H9 (cell line): ENCODE measurements around the gene TESK2. TPM values are rescaled to one million over a fixed set of nuclear protein-coding genes. Genes with fewer than 3 reads are reported as not detected.

ENCODE experiments used
- DNase-seq: peaks from one replicate; pipeline ENCODE4 v3.0.0-alpha.2; 2017
- H2AFZ ChIP-seq: one replicate; pipeline ENCODE4 v1.6.1; 2013; ENCODE audit warnings: mild to moderate bottlenecking, low read length, control low read depth, moderate library complexity
- H2AK5ac ChIP-seq: 2 replicates; pipeline ENCODE4 v1.6.1; 2013; ENCODE audit warnings: low read length, control low read depth, mixed read lengths; ENCODE audit not compliant: insufficient read length
- H2BK120ac ChIP-seq: one replicate; pipeline ENCODE4 v1.6.1; 2013; ENCODE audit warnings: low read depth, mild to moderate bottlenecking, low read length, control low read depth, inconsistent platforms; ENCODE audit not compliant: poor library complexity, severe bottlenecking
- H2BK12ac ChIP-seq: 2 replicates; pipeline ENCODE4 v1.6.1; 2013; ENCODE audit warnings: low read length, control low read depth, mixed read lengths, low read depth; ENCODE audit not compliant: insufficient read length
- H2BK15ac ChIP-seq: 2 replicates; pipeline ENCODE4 v1.6.1; 2013; ENCODE audit warnings: low read depth, low read length, control low read depth
- H2BK20ac ChIP-seq: one replicate; pipeline ENCODE4 v1.6.1; 2013; ENCODE audit warnings: low read depth, mild to moderate bottlenecking, low read length, control low read depth, inconsistent platforms; ENCODE audit not compliant: poor library complexity, severe bottlenecking
- H2BK5ac ChIP-seq: 2 replicates; pipeline ENCODE4 v1.6.1; 2013; ENCODE audit warnings: low read length, control low read depth, mixed read lengths; ENCODE audit not compliant: insufficient read length
- H3K14ac ChIP-seq: 2 replicates; pipeline ENCODE4 v1.6.1; 2013; ENCODE audit warnings: low read length, control low read depth; ENCODE audit not compliant: insufficient read depth
- H3K18ac ChIP-seq: 2 replicates; pipeline ENCODE4 v1.6.1; 2013; ENCODE audit warnings: low read depth, mild to moderate bottlenecking, mixed read lengths, low read length, control low read depth; ENCODE audit not compliant: insufficient read length
- H3K23ac ChIP-seq: 2 replicates; pipeline ENCODE4 v1.6.1; 2013; ENCODE audit warnings: low read length, control low read depth, mixed read lengths, low read depth; ENCODE audit not compliant: insufficient read length
- H3K23me2 ChIP-seq: 2 replicates; pipeline ENCODE4 v1.6.1; 2013; ENCODE audit warnings: low read depth, mild to moderate bottlenecking, mixed read lengths, low read length, control low read depth; ENCODE audit not compliant: insufficient read length, poor library complexity, severe bottlenecking
- H3K27ac ChIP-seq: 2 replicates; pipeline ENCODE4 v1.5.1; 2013; ENCODE audit warnings: low read length, control low read depth, mixed read lengths, low read depth; ENCODE audit not compliant: insufficient read length
- H3K27me3 ChIP-seq: 2 replicates; pipeline ENCODE4 v1.6.1; 2013; ENCODE audit warnings: low read length, control low read depth, inconsistent platforms; ENCODE audit not compliant: insufficient read depth
- H3K4ac ChIP-seq: 2 replicates; pipeline ENCODE4 v1.6.1; 2013; ENCODE audit warnings: low read depth, mild to moderate bottlenecking, control low read depth, inconsistent platforms, low read length, moderate library complexity
- H3K4me1 ChIP-seq: 2 replicates; pipeline ENCODE4 v1.6.1; 2013; ENCODE audit warnings: low read length, control low read depth, inconsistent platforms; ENCODE audit not compliant: insufficient read depth
- H3K4me2 ChIP-seq: 2 replicates; pipeline ENCODE4 v1.6.1; 2013; ENCODE audit warnings: low read length, control low read depth, mixed read lengths; ENCODE audit not compliant: insufficient read length, insufficient read depth
- H3K56ac ChIP-seq: 2 replicates; pipeline ENCODE4 v1.6.1; 2013; ENCODE audit warnings: low read depth, mild to moderate bottlenecking, mixed read lengths, low read length, control low read depth; ENCODE audit not compliant: insufficient read length
- H3K79me1 ChIP-seq: 2 replicates; pipeline ENCODE4 v1.6.1; 2013; ENCODE audit warnings: low read depth, mild to moderate bottlenecking, moderate library complexity, low read length, control low read depth, inconsistent platforms; ENCODE audit not compliant: insufficient read depth, poor library complexity, severe bottlenecking
- H3K79me2 ChIP-seq: 2 replicates; pipeline ENCODE4 v1.6.1; 2013; ENCODE audit warnings: low read length, control low read depth, inconsistent platforms; ENCODE audit not compliant: insufficient read depth
- H3K9ac ChIP-seq: 2 replicates; pipeline ENCODE4 v1.6.1; 2013; ENCODE audit warnings: low read length, control low read depth, mixed read lengths; ENCODE audit not compliant: insufficient read length; ENCODE audit errors: extremely low read depth
- H3K9me3 ChIP-seq: one replicate; pipeline ENCODE4 v1.6.1; 2013; ENCODE audit warnings: low read depth, low read length, inconsistent platforms; ENCODE audit not compliant: control insufficient read depth
- H3T11ph ChIP-seq: one replicate; pipeline ENCODE4 v1.6.1; 2013; ENCODE audit warnings: mild to moderate bottlenecking, low read length, control low read depth, inconsistent platforms
- H4K20me1 ChIP-seq: one replicate; pipeline ENCODE4 v1.6.1; 2013; ENCODE audit not compliant: control insufficient read depth, insufficient read length, insufficient read depth
- H4K5ac ChIP-seq: 2 replicates; pipeline ENCODE4 v1.6.1; 2013; ENCODE audit warnings: low read depth, mild to moderate bottlenecking, mixed read lengths, low read length, control low read depth; ENCODE audit not compliant: insufficient read length
- H4K8ac ChIP-seq: replicated peaks from 2 replicates; pipeline ENCODE4 v1.6.1; 2013; ENCODE audit warnings: low read length, control low read depth, mixed read lengths, low read depth; ENCODE audit not compliant: insufficient read length
- H4K91ac ChIP-seq: 2 replicates; pipeline ENCODE4 v1.6.1; 2013; ENCODE audit warnings: low read depth, mild to moderate bottlenecking, moderate library complexity, mixed read lengths, low read length, control low read depth; ENCODE audit not compliant: insufficient read length
- H3K27ac Mint-ChIP-seq, 3 experiments: 2 replicates in 2 of 3; 3 replicates in 1 of 3; pipeline ENCODE4 v1.8.0; 2020 to 2021; ENCODE audit warnings: mixed read lengths in 3 of 3, mild to moderate bottlenecking in 1 of 3, moderate library complexity in 1 of 3
- H3K27me3 Mint-ChIP-seq: 2 replicates; pipeline ENCODE4 v1.8.0; 2021; ENCODE audit warnings: low read depth, mild to moderate bottlenecking, moderate library complexity, mixed read lengths
- H3K36me3 Mint-ChIP-seq, 3 experiments: 2 replicates in 2 of 3; 3 replicates in 1 of 3; pipeline ENCODE4 v1.8.0; 2020 to 2021; ENCODE audit warnings: low read depth in 3 of 3, mixed read lengths in 3 of 3; ENCODE audit not compliant: insufficient read depth in 1 of 3
- H3K4me1 Mint-ChIP-seq, 2 experiments: 2 replicates each; pipeline ENCODE4 v1.8.0; 2020; ENCODE audit warnings: mixed read lengths in 2 of 2
- H3K4me3 Mint-ChIP-seq, 2 experiments: 2 replicates in 1 of 2; 3 replicates in 1 of 2; pipeline ENCODE4 v1.8.0; 2020 to 2021; ENCODE audit warnings: mild to moderate bottlenecking in 2 of 2, mixed read lengths in 2 of 2, moderate library complexity in 1 of 2
- H3K9me3 Mint-ChIP-seq, 2 experiments: 2 replicates in 1 of 2; 3 replicates in 1 of 2; pipeline ENCODE4 v1.8.0; 2020; ENCODE audit warnings: mild to moderate bottlenecking in 2 of 2, mixed read lengths in 2 of 2, moderate library complexity in 1 of 2
- WGBS: extraction: QIAGEN DNeasy Blood & Tissue Kit; methylation state at CpG from one replicate; pipeline ENCODE4 v1.1.7; 2013; ENCODE audit warnings: missing lambda C conversion rate, low lambda C conversion rate, mixed read lengths; ENCODE audit not compliant: insufficient read length; ENCODE audit errors: extremely low coverage; 5-methylcytosine and 5-hydroxymethylcytosine counted together
- total RNA-seq: library from RNA; stranded (reverse); gene quantifications from 2 replicates; pipeline ENCODE4 v1.2.1, GENCODE V29; 2021
- TF ChIP-seq, protein P1 (sequence below): fragments of 200-600 bp; sonication (generic); conservative IDR thresholded peaks from 3 replicates; pipeline ENCODE4 v1.8.0; 2021; ENCODE audit warnings: antibody characterized with exemption, mild to moderate bottlenecking

The TESK2 gene
- total RNA-seq, 1 experiment from 2014 or later: 7.2 TPM

DNA sequence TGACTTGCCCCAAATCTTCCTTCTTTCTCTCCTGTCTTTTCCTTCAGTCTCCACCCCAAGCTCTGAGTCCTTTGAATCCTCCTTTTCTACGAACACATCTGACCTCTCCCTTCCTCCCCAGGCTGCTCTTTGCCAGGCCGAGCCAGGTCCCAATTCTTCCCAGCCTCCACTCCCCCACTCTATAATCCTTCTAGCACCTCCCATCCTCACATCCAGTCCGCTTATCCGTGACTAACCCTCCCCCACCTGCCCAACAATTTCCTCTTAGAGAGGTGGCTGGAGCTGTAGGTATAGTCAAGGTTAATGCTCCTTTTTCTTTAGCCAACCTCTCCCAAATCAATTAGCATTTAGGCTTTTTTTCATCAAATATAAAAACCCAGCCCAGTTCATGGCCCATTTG lies 173.8 kb downstream of the TESK2 start:
- H3K14ac ChIP-seq: no peak overlapping the region
- no peak overlapping the region for H2BK15ac ChIP-seq
- peaks cover 0 to 3% (median 0%) of the 10 kb centered on the region in 3 experiments; a peak in 2 of 7 replicates for H3K36me3 Mint-ChIP-seq
- H3K4me2 ChIP-seq: no peak overlapping the region
- no CpG with 5 or more reads among the region's 4 CpGs for WGBS
- no peak overlapping the region for H3K9ac ChIP-seq
- no peak overlapping the region for H4K91ac ChIP-seq
- no peak overlapping the region for H3K23ac ChIP-seq
- no peaks in the 10 kb centered on the region for H3K79me2 ChIP-seq
- H3K4me1 Mint-ChIP-seq: peaks cover 14 to 16% of the 10 kb centered on the region in 2 experiments
- no peaks in the 10 kb centered on the region; the same call in 1 of the 2 replicates for H3K4me1 ChIP-seq
- no peak overlapping the region for H3K4ac ChIP-seq
- DNase-seq: no peak
- H4K8ac ChIP-seq: no peak overlapping the region
- H3K56ac ChIP-seq: no peak overlapping the region
- H2BK12ac ChIP-seq: no peak overlapping the region
- H2AFZ ChIP-seq: no peak overlapping the region
- no peak overlapping the region for H3K27ac Mint-ChIP-seq
- H4K20me1 ChIP-seq: no peaks in the 10 kb centered on the region
- H3K27ac ChIP-seq: no peak overlapping the region
- H4K5ac ChIP-seq: no peak overlapping the region
- H3K18ac ChIP-seq: no peak overlapping the region
- TF ChIP-seq, protein P1, sequence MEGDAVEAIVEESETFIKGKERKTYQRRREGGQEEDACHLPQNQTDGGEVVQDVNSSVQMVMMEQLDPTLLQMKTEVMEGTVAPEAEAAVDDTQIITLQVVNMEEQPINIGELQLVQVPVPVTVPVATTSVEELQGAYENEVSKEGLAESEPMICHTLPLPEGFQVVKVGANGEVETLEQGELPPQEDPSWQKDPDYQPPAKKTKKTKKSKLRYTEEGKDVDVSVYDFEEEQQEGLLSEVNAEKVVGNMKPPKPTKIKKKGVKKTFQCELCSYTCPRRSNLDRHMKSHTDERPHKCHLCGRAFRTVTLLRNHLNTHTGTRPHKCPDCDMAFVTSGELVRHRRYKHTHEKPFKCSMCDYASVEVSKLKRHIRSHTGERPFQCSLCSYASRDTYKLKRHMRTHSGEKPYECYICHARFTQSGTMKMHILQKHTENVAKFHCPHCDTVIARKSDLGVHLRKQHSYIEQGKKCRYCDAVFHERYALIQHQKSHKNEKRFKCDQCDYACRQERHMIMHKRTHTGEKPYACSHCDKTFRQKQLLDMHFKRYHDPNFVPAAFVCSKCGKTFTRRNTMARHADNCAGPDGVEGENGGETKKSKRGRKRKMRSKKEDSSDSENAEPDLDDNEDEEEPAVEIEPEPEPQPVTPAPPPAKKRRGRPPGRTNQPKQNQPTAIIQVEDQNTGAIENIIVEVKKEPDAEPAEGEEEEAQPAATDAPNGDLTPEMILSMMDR: no peak
- no peaks in the 10 kb centered on the region for H3K79me1 ChIP-seq
- H3K4me3 Mint-ChIP-seq: no peak overlapping the region
- no peaks in the 10 kb centered on the region for H3K27me3 Mint-ChIP-seq
- H3K9me3 Mint-ChIP-seq: peaks cover 0 to 5% of the 10 kb centered on the region in 2 experiments; a peak in 4 of 5 replicates
- no peaks in the 10 kb centered on the region for H3K27me3 ChIP-seq
- no peak overlapping the region for H2BK5ac ChIP-seq
- H3K9me3 ChIP-seq: no peaks in the 10 kb centered on the region
- H2AK5ac ChIP-seq: no peak overlapping the region
- no peak overlapping the region for H3T11ph ChIP-seq
- no peaks in the 10 kb centered on the region for H3K23me2 ChIP-seq
- H2BK120ac ChIP-seq: no peak overlapping the region
- H2BK20ac ChIP-seq: no peak overlapping the region
